HepG2 (cell line): ENCODE data around the gene MYH9. TPM values are rescaled to one million over a fixed set of nuclear protein-coding genes. Genes with fewer than 3 reads are reported as not detected.
A peak's percentile ranks its signal among the peaks of the same experiment; 100 is the strongest.
"Not testable (repeated sequence)": the region's sequence is repeated elsewhere in the genome, so short reads cannot be mapped to it uniquely, and the experiment has no call there.

ENCODE experiments used
- BCL6 ChIP-seq: IDR thresholded peaks from 2 replicates; pipeline ENCODE4 v1.6.1; 2016; ENCODE audit warnings: missing genetic modification reagents, missing compliant biosample characterization
- GATA4 ChIP-seq: sonication (generic); IDR thresholded peaks from 2 replicates; pipeline ENCODE4 v1.6.1; 2016; ENCODE audit warnings: antibody characterized with exemption, low read depth, borderline replicate concordance
- GATAD1 ChIP-seq: IDR thresholded peaks from 2 replicates; pipeline ENCODE4 v1.6.1; 2016; ENCODE audit warnings: missing genetic modification reagents, missing compliant biosample characterization
- IRF2 ChIP-seq: IDR thresholded peaks from 2 replicates; pipeline ENCODE4 v1.6.1; 2018; ENCODE audit warnings: missing genetic modification reagents, missing compliant biosample characterization
- KDM6A ChIP-seq: IDR thresholded peaks from 2 replicates; pipeline ENCODE4 v1.6.1; 2016; ENCODE audit warnings: low read depth
- MIER2 ChIP-seq: IDR thresholded peaks from 2 replicates; pipeline ENCODE4 v1.6.1; 2016; ENCODE audit warnings: missing biosample characterization, missing genetic modification reagents
- NONO ChIP-seq, 2 experiments: fragments of 450-650 bp in 1 of 2; sonication (generic) in 1 of 2; formaldehyde crosslinking in 1 of 2; IDR thresholded peaks in 1 of 2; conservative IDR thresholded peaks in 1 of 2; 2 replicates each; pipeline versions ENCODE4 v1.6.1 to v1.8.0; 2017 to 2022; ENCODE audit warnings: mild to moderate bottlenecking in 1 of 2, missing genetic modification reagents in 1 of 2, moderate library complexity in 1 of 2
- SIX1 ChIP-seq: sonication (generic); formaldehyde crosslinking; IDR thresholded peaks from 2 replicates; pipeline ENCODE4 v1.4.0; 2020; ENCODE audit warnings: missing genetic modification reagents, borderline replicate concordance
- TCF7 ChIP-seq: sonication (generic); IDR thresholded peaks from 2 replicates; pipeline ENCODE4 v1.6.1; 2016; ENCODE audit warnings: antibody characterized with exemption, low read depth
- ZBTB38 ChIP-seq: sonication (generic); formaldehyde crosslinking; IDR thresholded peaks from 2 replicates; pipeline ENCODE4 v1.5.1; 2020; ENCODE audit warnings: mild to moderate bottlenecking, missing genetic modification reagents
- ZNF317 ChIP-seq: sonication (generic); formaldehyde crosslinking; IDR thresholded peaks from 2 replicates; pipeline ENCODE4 v1.5.0; 2020; ENCODE audit warnings: mild to moderate bottlenecking, missing genetic modification reagents
- polyA plus RNA-seq, 8 experiments: library from polyadenylated mRNA; depleted of rRNA in 3 of 8; stranded (reverse) in 7 of 8; unstranded in 1 of 8; fragments of >200 nt; fragmentation: Illumina TruSeq in 4 of 8; extraction: Trizol in 4 of 8; gene quantifications; 2 replicates each; pipeline versions ENCODE4 v1.2.1 to v1.2.3, GENCODE V29; 2011 to 2016; ENCODE audit warnings: low read depth in 4 of 8, missing spikeins in 1 of 8, mixed read lengths in 1 of 8; ENCODE audit not compliant: insufficient read depth in 1 of 8
- total RNA-seq, 5 experiments: library from RNA; depleted of rRNA; stranded (reverse); fragments of >200 nt; fragmentation: Illumina TruSeq; extraction: Trizol; gene quantifications; 2 replicates each; pipeline ENCODE4 v1.2.3, GENCODE V29; 2016; ENCODE audit warnings: low read depth in 1 of 5
- TF ChIP-seq, protein P1 (sequence below): sonication (generic); formaldehyde crosslinking; IDR thresholded peaks from 2 replicates; pipeline ENCODE4 v1.4.0; 2020; ENCODE audit warnings: mild to moderate bottlenecking, missing genetic modification reagents
- TF ChIP-seq, protein P2 (sequence below): sonication (generic); formaldehyde crosslinking; IDR thresholded peaks from 2 replicates; pipeline ENCODE4 v1.4.0; 2020; ENCODE audit warnings: missing genetic modification reagents, mild to moderate bottlenecking, borderline replicate concordance
- TF ChIP-seq, protein P3 (sequence below): sonication (generic); formaldehyde crosslinking; IDR thresholded peaks from 2 replicates; pipeline ENCODE4 v1.4.0; 2020; ENCODE audit warnings: missing genetic modification reagents
- TF ChIP-seq, protein P4 (sequence below): sonication (generic); formaldehyde crosslinking; IDR thresholded peaks from 2 replicates; pipeline ENCODE4 v1.8.0; 2022; ENCODE audit warnings: missing genetic modification reagents, mild to moderate bottlenecking, moderate library complexity, borderline replicate concordance

Gene MYH9
- total and polyA plus RNA-seq, 2 of the 13 experiments (the other 11 are each of a cell fraction or from before 2014, with no cell fraction given) = 50.7 to 98.5 TPM

DNA sequence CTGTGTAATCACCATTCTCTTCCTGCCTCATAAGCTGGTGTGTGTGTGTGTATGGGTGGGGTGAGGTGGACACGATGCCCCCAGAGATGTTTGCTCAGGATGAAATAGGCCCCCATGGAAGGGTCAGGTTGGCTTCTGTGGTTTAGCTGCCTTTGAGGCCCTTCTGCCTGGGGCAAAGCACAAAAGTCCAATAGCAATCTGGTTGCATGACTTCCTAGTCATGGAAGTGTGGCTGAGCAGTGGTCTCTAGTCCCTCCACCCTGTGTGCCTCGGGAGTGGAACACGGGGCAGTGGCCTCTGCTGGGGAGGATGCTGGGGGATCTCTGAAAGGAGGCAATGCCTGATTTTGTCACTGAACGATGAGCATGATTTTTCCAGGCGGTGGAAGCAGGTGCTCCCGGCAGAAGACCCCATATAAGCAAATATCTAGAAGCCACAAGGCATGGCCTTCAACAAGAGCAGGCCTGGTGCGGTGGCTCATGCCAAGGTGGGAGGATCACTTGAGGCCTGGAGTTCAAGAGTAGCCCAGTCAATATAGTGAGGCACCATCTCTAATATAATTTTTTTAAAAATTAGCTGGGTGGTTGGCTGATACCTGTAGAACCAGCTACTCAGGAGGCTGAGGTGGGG, 135.7 kb downstream of the MYH9 start (continued):
- TF ChIP-seq, protein P1, sequence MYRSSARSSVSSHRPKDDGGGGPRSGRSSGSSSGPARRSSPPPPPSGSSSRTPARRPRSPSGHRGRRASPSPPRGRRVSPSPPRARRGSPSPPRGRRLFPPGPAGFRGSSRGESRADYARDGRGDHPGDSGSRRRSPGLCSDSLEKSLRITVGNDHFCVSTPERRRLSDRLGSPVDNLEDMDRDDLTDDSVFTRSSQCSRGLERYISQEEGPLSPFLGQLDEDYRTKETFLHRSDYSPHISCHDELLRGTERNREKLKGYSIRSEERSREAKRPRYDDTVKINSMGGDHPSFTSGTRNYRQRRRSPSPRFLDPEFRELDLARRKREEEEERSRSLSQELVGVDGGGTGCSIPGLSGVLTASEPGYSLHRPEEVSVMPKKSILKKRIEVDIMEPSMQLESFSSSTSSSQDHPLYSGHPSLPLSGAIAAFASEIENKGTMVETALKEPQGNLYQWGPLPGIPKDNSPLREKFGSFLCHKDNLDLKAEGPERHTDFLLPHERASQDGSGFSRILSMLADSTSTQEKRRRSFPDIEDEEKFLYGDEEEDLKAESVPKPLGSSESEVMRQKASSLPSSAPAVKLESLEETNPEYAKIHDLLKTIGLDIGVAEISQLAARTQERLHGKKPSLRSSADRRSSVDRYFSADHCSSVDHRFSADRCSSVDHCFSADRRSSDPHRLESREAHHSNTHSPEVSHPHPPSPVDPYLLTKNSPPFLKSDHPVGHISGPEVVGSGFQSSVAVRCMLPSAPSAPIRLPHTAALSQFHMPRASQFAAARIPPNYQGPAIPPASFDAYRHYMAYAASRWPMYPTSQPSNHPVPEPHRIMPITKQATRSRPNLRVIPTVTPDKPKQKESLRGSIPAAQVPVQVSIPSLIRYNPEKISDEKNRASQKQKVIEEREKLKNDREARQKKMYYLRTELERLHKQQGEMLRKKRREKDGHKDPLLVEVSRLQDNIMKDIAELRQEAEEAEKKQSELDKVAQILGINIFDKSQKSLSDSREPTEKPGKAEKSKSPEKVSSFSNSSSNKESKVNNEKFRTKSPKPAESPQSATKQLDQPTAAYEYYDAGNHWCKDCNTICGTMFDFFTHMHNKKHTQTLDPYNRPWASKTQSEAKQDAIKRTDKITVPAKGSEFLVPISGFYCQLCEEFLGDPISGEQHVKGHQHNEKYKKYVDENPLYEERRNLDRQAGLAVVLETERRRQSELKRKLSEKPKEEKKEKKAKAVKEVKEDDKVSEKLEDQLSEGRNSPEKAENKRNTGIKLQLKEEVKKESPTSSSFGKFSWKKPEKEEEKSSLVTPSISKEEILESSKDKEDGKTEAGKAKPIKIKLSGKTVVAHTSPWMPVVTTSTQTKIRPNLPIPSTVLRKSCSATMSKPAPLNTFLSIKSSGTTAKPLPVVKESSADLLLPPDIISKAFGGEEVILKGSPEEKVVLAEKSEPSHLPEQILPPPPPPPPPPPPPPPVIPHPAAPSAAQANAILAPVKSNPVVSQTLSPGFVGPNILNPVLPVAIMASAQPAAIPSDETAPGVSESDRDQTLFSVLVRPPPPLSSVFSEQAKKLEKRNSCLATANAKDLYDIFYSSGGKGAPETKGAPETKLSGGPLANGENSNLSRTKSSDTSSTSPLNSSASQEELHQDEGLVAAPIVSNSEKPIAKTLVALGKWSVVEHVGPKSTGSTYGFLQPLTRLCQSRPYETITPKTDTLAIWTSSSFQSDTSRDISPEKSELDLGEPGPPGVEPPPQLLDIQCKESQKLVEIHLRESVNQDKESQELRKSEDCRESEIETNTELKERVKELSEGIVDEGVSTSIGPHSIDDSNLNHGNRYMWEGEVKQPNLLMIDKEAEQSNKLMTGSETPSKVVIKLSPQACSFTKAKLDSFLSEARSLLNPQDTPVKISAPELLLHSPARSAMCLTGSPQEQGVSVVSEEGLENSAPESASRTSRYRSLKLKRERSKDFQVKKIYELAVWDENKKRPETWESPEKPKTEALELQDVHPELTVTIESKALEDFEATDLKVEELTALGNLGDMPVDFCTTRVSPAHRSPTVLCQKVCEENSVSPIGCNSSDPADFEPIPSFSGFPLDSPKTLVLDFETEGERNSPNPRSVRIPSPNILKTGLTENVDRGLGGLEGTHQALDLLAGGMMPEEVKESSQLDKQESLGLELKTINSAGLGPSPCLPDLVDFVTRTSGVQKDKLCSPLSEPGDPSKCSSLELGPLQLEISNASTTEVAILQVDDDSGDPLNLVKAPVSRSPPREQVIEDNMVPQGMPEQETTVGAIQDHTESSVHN (CRISPR knock-in tag) = peak; percentile 53; the same call in 1 of the 2 replicates
- peak; percentile 67 for TF ChIP-seq TCF7
- TF ChIP-seq IRF2 (CRISPR knock-in tag) = peak; percentile 98
- peak; percentile 64 for TF ChIP-seq MIER2 (CRISPR knock-in tag)
- TF ChIP-seq, protein P2, sequence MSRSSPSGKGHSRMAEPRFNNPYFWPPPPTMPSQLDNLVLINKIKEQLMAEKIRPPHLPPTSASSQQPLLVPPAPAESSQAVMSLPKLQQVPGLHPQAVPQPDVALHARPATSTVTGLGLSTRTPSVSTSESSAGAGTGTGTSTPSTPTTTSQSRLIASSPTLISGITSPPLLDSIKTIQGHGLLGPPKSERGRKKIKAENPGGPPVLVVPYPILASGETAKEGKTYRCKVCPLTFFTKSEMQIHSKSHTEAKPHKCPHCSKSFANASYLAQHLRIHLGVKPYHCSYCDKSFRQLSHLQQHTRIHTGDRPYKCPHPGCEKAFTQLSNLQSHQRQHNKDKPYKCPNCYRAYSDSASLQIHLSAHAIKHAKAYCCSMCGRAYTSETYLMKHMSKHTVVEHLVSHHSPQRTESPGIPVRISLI (CRISPR knock-in tag) = peak; percentile 33; the same call in 1 of the 2 replicates
- TF ChIP-seq, protein P3, sequence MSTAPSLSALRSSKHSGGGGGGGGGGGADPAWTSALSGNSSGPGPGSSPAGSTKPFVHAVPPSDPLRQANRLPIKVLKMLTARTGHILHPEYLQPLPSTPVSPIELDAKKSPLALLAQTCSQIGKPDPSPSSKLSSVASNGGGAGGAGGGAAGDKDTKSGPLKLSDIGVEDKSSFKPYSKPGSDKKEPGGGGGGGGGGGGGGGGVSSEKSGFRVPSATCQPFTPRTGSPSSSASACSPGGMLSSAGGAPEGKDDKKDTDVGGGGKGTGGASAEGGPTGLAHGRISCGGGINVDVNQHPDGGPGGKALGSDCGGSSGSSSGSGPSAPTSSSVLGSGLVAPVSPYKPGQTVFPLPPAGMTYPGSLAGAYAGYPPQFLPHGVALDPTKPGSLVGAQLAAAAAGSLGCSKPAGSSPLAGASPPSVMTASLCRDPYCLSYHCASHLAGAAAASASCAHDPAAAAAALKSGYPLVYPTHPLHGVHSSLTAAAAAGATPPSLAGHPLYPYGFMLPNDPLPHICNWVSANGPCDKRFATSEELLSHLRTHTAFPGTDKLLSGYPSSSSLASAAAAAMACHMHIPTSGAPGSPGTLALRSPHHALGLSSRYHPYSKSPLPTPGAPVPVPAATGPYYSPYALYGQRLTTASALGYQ (CRISPR knock-in tag) = peak; percentile 56; the same call in 1 of the 2 replicates
- not testable (repeated sequence) for TF ChIP-seq NONO (IDR thresholded peaks at IDR 0.05)
- TF ChIP-seq NONO (CRISPR knock-in tag; conservative IDR thresholded peaks at IDR 0.05) = 0 out of 2 replicates have a peak, but pooled peaks have one; percentile 56
- peak; percentile 49; the same call in 1 of the 2 replicates for TF ChIP-seq GATA4
- peak; percentile 56; the same call in 1 of the 2 replicates for TF ChIP-seq GATAD1 (CRISPR knock-in tag)
- peak; percentile 91 for TF ChIP-seq KDM6A (CRISPR knock-in tag)
- TF ChIP-seq, protein P4, sequence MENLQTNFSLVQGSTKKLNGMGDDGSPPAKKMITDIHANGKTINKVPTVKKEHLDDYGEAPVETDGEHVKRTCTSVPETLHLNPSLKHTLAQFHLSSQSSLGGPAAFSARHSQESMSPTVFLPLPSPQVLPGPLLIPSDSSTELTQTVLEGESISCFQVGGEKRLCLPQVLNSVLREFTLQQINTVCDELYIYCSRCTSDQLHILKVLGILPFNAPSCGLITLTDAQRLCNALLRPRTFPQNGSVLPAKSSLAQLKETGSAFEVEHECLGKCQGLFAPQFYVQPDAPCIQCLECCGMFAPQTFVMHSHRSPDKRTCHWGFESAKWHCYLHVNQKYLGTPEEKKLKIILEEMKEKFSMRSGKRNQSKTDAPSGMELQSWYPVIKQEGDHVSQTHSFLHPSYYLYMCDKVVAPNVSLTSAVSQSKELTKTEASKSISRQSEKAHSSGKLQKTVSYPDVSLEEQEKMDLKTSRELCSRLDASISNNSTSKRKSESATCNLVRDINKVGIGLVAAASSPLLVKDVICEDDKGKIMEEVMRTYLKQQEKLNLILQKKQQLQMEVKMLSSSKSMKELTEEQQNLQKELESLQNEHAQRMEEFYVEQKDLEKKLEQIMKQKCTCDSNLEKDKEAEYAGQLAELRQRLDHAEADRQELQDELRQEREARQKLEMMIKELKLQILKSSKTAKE (CRISPR knock-in tag) = peak; percentile 58; the same call in 1 of the 2 replicates
- TF ChIP-seq SIX1 (CRISPR knock-in tag) = 0 out of 2 replicates have a peak, but pooled peaks have one; percentile 61
- peak; percentile 16; the same call in 1 of the 2 replicates for TF ChIP-seq BCL6
- peak; percentile 90 for TF ChIP-seq ZBTB38 (CRISPR knock-in tag)
- 0 out of 2 replicates have a peak, but pooled peaks have one; percentile 4 for TF ChIP-seq ZNF317 (CRISPR knock-in tag)
